PC-9 (cell line): Measurements from ENCODE around the gene KNG1.

Source experiments
- EZH2 ChIP-seq: fragments of 200-600 bp; sonication (generic); IDR thresholded peaks from 2 replicates; pipeline ENCODE4 v1.8.0; 2017; ENCODE audit warnings: antibody characterized with exemption, low read depth
- TF ChIP-seq, protein P1 (sequence below): fragments of 200-600 bp; sonication (generic); conservative IDR thresholded peaks from 2 replicates; pipeline ENCODE4 v1.6.1; 2017; ENCODE audit warnings: mixed run types, antibody characterized with exemption, mild to moderate bottlenecking, moderate library complexity

DNA sequence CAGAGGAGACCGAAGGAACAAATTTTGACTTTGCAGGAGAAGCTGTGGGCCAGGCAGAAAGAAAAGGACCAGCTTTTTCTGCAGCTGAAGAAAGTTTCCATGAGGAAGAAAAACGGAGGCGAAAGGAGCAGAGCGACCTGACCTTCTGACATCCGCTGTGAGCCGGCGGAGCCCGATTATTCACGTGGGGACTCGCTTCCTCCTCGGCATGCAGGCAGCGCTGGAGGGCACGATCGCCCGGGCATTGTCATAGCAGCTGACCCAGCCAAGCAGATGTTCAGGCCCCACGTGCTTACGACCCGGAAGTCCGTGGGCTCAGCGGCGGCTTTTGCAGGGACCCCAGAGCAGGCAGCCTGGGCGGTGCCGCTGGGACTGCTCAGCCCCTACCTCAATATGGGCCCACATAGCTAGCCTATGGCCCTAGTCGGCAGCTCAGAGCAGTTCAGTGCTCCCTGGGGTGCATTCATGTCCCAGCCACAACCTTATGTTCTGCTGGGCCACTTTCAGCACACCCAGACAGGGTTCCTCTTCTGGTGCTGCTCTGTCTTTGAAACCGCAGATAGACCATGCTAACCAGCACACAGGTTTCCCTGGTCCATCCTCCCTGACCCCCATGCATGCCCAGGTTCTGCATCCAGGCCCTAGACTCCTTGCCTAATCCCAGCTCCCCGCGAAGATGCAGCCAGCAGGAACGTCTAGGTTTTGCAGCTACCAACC is 55.7 kb downstream of the KNG1 start:
- TF ChIP-seq, protein P1, sequence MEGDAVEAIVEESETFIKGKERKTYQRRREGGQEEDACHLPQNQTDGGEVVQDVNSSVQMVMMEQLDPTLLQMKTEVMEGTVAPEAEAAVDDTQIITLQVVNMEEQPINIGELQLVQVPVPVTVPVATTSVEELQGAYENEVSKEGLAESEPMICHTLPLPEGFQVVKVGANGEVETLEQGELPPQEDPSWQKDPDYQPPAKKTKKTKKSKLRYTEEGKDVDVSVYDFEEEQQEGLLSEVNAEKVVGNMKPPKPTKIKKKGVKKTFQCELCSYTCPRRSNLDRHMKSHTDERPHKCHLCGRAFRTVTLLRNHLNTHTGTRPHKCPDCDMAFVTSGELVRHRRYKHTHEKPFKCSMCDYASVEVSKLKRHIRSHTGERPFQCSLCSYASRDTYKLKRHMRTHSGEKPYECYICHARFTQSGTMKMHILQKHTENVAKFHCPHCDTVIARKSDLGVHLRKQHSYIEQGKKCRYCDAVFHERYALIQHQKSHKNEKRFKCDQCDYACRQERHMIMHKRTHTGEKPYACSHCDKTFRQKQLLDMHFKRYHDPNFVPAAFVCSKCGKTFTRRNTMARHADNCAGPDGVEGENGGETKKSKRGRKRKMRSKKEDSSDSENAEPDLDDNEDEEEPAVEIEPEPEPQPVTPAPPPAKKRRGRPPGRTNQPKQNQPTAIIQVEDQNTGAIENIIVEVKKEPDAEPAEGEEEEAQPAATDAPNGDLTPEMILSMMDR: no peak
- no peak for TF ChIP-seq EZH2
